SK-N-SH (cell line): Measurements from ENCODE around the gene LRRC15. TPM values are rescaled to one million over a fixed set of nuclear protein-coding genes. Genes with fewer than 3 reads are reported as not detected.

ENCODE experiments used
- CTCF ChIP-seq: fragments of 200-600 bp; sonication (generic); IDR thresholded peaks from 2 replicates; pipeline ENCODE4 v1.6.1; 2017; ENCODE audit warnings: antibody characterized with exemption, mild to moderate bottlenecking, moderate library complexity
- EP300 ChIP-seq, 2 experiments: IDR thresholded peaks; 2 replicates each; pipeline versions ENCODE4 v1.4.0 to v1.6.1; 2012; ENCODE audit warnings: borderline replicate concordance in 1 of 2, low read depth in 1 of 2, low read length in 1 of 2
- FOXJ3 ChIP-seq: sonication (generic); formaldehyde crosslinking; IDR thresholded peaks from 2 replicates; pipeline ENCODE4 v1.5.1; 2020; ENCODE audit warnings: mild to moderate bottlenecking, missing genetic modification reagents
- GABPA ChIP-seq: IDR thresholded peaks from 2 replicates; pipeline ENCODE4 v1.4.0; 2012; ENCODE audit warnings: low read depth, mild to moderate bottlenecking
- GATA2 ChIP-seq: sonication (generic); formaldehyde crosslinking; IDR thresholded peaks from 2 replicates; pipeline ENCODE4 v1.5.0; 2020; ENCODE audit warnings: mild to moderate bottlenecking, missing genetic modification reagents
- MEF2A ChIP-seq: IDR thresholded peaks from 2 replicates; pipeline ENCODE4 v1.4.0; 2012; ENCODE audit warnings: low read depth, borderline replicate concordance
- NFIC ChIP-seq: IDR thresholded peaks from 2 replicates; pipeline ENCODE4 v1.4.0; 2012; ENCODE audit warnings: borderline replicate concordance
- RAD21 ChIP-seq: IDR thresholded peaks from 2 replicates; pipeline ENCODE4 v1.6.1; 2012; ENCODE audit warnings: mild to moderate bottlenecking, low read length
- RCOR1 ChIP-seq: fragments of 150-350 bp; IDR thresholded peaks from 2 replicates; pipeline ENCODE4 v1.6.1; 2017; ENCODE audit warnings: antibody characterized with exemption, low read length
- RXRA ChIP-seq: IDR thresholded peaks from 2 replicates; pipeline ENCODE4 v1.4.0; 2012; ENCODE audit warnings: low read depth, mild to moderate bottlenecking, borderline replicate concordance
- TAF1 ChIP-seq: IDR thresholded peaks from 2 replicates; pipeline ENCODE4 v1.6.1; 2012; ENCODE audit warnings: low read depth, mild to moderate bottlenecking, low read length, moderate library complexity, borderline replicate concordance
- TCF12 ChIP-seq: IDR thresholded peaks from 2 replicates; pipeline ENCODE4 v1.4.0; 2012
- TEAD4 ChIP-seq: IDR thresholded peaks from 2 replicates; pipeline ENCODE4 v1.4.0; 2012; ENCODE audit warnings: mild to moderate bottlenecking, borderline replicate concordance; ENCODE audit not compliant: insufficient read depth
- YY1 ChIP-seq: IDR thresholded peaks from 2 replicates; pipeline ENCODE4 v1.4.0; 2012; ENCODE audit warnings: low read depth, mild to moderate bottlenecking
- polyA plus RNA-seq, 3 experiments: library from polyadenylated mRNA; depleted of rRNA; stranded (reverse); fragments of >200 nt; gene quantifications; 2 replicates each; pipeline ENCODE4 v1.2.3, GENCODE V29; 2012
- TF ChIP-seq, protein P1 (sequence below): IDR thresholded peaks from 2 replicates; pipeline ENCODE4 v1.6.1; 2012; ENCODE audit warnings: mild to moderate bottlenecking, low read depth, low read length, moderate library complexity

LRRC15 gene
- polyA plus RNA-seq, 1 of the 3 experiments (the other 2 are of a cell fraction), result 0.02 TPM

DNA sequence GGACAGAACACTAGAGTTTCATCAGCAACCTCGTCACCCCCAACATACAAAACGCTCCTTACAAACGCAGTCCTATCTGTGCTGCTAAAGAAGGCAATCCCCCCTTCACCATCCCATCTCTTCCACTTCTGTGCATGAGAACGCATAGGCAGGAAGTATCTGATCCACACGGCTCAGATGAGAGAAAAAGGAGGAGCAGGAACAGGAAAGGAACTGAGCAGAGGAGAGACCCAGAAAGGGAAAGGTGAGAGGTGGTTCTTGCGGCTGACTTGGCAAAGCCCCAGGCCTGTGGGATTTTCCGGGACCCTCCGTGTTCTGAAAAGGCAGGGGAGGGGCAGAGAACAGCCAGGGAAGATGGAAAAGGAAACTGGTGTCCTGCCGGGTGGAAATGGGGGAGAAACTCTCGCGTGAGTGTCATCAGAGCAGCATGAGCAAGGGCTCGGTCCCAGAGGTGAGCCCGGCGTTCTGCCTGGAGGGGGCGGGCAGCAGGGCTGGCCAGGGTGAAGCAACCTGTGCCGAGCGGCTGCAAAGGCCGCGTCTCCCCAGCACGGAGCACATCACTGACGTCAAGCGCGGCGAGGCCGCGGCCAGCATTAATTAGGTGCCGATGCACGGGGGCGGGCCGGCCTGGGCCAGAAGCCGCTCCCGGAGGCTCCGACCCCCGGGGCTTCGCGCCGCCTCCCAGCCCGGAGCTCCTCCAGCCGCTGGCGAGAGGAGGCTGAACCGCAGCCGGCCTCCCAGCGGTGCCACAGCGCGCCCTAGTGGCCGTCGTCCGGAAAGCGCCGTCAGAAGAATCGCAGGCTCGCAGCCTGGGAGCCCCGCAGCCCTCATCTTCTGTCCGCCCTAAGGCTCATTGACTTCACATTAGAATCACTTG, 54.2 kb downstream of the LRRC15 start (continued):
- TF ChIP-seq CTCF (peak; percentile 86), RXRA (no peak), TEAD4 (no peak), MEF2A (no peak), RAD21 (peak; percentile 96), FOXJ3 (CRISPR knock-in tag) (no peak), EP300 (IDR thresholded peaks at IDR 0.05; ENCODE audit: borderline replicate concordance in 1 of 2, low read depth in 1 of 2, low read length in 1 of 2) (no peak), TCF12 (no peak), GATA2 (no peak), TAF1 (no peak), GABPA (no peak), YY1 (no peak), RCOR1 (0 out of 2 replicates have a peak, but pooled peaks have one; percentile 21), NFIC (no peak)
- TF ChIP-seq, protein P1, sequence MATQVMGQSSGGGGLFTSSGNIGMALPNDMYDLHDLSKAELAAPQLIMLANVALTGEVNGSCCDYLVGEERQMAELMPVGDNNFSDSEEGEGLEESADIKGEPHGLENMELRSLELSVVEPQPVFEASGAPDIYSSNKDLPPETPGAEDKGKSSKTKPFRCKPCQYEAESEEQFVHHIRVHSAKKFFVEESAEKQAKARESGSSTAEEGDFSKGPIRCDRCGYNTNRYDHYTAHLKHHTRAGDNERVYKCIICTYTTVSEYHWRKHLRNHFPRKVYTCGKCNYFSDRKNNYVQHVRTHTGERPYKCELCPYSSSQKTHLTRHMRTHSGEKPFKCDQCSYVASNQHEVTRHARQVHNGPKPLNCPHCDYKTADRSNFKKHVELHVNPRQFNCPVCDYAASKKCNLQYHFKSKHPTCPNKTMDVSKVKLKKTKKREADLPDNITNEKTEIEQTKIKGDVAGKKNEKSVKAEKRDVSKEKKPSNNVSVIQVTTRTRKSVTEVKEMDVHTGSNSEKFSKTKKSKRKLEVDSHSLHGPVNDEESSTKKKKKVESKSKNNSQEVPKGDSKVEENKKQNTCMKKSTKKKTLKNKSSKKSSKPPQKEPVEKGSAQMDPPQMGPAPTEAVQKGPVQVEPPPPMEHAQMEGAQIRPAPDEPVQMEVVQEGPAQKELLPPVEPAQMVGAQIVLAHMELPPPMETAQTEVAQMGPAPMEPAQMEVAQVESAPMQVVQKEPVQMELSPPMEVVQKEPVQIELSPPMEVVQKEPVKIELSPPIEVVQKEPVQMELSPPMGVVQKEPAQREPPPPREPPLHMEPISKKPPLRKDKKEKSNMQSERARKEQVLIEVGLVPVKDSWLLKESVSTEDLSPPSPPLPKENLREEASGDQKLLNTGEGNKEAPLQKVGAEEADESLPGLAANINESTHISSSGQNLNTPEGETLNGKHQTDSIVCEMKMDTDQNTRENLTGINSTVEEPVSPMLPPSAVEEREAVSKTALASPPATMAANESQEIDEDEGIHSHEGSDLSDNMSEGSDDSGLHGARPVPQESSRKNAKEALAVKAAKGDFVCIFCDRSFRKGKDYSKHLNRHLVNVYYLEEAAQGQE, result no peak
